ENCODE data around the gene FHOD3.

FHOD3 gene

GRCh38 chr18:36522509-36522908, 225.0 kb downstream of the FHOD3 start:
- DNase-seq (ENCODE audit: low read depth): no peak

GRCh38 chr18:36525913-36526312, 228.4 kb downstream of the FHOD3 start:
- DNase-seq (ENCODE audit: low read depth): no peak

GRCh38 chr18:36526611-36527010, 229.1 kb downstream of the FHOD3 start:
- no peak for DNase-seq (ENCODE audit: low read depth)

GRCh38 chr18:36527051-36527450, 229.5 kb downstream of the FHOD3 start:
- DNase-seq (ENCODE audit: low read depth): no peak

DNA sequence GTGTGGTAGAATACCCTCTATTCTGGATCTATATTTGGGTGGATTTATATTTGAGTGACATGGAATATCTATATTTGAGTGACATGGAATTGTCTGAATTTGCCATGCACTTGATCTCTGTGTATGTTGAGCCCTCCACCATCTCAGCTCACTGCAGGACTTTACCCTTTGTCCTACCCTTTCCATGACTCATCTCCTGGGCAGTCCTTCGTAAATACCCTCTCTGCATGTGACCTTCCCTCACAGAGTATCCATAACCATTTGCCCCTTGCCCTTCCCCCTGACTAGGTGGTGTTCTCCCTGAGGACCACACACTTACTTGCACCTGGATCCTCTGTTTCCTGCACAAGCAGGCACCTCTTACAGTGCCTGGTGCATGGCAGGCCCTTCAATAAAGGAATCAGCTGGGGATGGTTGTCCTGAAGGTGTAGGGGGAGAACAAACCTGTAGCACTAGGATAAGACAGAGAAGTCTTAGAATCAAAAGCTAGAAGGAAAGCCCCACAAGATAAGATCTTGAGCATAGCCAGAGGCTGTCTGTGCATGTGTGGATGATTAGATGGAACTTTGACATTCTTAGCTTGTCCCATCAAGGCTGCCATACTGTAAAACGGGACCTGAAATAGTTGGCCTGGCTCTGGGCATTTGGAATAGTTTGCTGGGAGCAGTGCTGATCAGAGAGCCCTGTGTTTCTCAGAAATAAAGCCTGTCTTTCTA, 230.4 kb downstream of the FHOD3 start:
- no peak for DNase-seq (ENCODE audit: low read depth)

GRCh38 chr18:36529747-36530146, 232.2 kb downstream of the FHOD3 start:
- no peak for DNase-seq (ENCODE audit: low read depth)

DNA sequence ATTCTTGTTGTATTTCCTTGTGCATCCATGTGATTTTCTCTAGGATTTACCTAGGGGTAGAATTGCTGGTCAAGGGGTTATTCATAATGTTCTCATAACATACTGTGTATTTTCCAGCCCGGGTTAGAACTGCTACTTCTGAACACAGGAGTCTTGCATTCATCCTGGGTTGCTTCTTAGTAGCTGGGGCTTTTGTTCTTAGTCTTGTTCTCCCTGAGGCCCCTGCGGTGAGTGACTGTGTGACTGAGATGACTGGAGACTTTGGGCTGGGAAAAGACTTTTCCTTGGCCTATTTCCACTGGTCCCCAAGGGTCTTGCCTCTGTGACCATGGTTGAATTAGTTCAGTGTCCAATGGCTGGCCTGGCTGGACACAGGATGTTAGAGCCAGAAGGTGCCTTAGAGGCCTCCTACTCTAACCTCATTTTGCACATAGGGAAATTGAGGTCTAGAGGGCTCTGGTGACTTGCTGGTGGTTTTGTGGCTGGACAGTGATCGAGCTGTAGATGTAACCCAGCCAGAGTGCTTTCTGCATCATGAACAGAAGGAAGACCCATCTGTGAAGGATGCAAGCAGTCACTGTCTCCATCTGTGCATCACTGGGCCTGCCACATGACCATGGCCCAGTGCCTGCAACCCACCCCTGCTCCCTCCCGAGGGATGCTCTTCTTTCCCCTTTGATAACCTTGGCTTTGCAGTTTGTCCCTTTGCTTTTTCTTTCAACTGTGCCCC, 233.3 kb downstream of the FHOD3 start:
- DNase-seq (ENCODE audit: low read depth): no peak

GRCh38 chr18:36531636-36532035, 234.1 kb downstream of the FHOD3 start:
- DNase-seq (ENCODE audit: low read depth): no peak

- no peak for DNase-seq (ENCODE audit: low read depth)
Measured at GRCh38 chr18:36532394-36532793, 234.9 kb downstream of the FHOD3 start.

GRCh38 chr18:36532815-36533214, 235.3 kb downstream of the FHOD3 start:
- no peak for DNase-seq (ENCODE audit: low read depth)

- no peak for DNase-seq (ENCODE audit: low read depth)
Measured at GRCh38 chr18:36533446-36534153, 236.1 kb downstream of the FHOD3 start.

DNA sequence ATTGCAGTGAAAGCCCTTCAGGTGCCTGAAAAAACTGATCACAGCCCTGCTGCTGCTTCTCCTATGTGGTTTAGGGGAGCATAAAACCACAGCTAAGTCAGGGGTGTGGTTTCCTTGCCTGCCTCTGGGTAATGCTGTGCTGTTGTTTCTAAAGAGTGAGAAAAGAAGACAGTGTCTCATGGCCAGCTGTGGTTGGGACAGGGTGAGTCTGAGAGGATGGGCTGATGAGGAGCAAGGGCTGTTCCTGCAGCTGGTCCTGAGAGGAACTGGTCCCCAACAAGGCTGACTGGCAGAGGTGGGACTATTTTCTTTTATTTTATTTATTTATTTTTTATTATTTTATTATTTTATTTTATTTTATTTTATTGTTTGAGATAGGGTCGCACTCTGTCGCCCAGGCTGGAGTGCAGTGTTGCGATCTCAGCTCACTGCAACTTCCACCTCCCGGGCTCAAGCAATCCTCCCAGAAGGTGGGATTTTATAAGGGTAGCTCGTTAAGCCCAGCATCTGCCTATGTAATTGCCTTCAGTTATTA, 236.7 kb downstream of the FHOD3 start:
- no peak for DNase-seq (ENCODE audit: low read depth)

DNA sequence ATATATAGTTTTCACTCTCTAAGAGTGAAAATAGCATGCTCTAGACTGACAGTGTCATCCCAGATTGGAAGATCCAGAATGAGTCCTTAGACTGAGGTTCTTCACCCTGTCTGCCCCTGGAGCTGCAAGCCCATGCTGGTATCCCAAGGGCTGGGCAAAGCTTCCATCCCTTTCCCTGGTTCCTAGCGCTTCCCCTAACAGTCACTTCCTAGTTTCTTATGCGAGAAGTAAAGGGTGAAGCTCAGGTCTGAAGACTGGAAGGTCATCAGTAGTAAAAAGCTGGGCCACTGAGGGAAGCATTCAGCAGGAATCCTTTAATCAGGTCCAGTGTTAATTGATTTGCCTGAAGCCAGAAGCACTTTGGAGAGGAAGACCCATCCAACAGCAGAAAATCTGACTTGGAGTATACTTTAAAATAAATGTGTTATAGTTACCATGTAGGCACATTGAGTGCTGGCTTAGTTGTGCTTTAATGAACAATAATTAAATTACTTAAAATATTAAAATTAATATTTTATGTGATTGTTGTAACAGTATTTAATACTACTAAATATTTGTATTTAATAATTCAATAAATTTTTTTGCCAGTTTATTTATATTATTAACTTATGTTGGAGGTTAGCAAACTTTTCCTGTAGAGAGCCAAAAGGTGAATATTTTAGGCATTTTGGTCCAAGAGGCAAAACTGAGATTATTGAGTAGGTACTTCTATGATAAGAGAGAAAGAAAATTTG, 237.9 kb downstream of the FHOD3 start:
- DNase-seq (ENCODE audit: low read depth): no peak

GRCh38 chr18:36536426-36536825, 238.9 kb downstream of the FHOD3 start:
- DNase-seq (ENCODE audit: low read depth): no peak

GRCh38 chr18:36537289-36537688, 239.8 kb downstream of the FHOD3 start:
- DNase-seq (ENCODE audit: low read depth): no peak

GRCh38 chr18:36539674-36540231, 242.2 kb downstream of the FHOD3 start:
- DNase-seq (ENCODE audit: low read depth): no peak

DNA sequence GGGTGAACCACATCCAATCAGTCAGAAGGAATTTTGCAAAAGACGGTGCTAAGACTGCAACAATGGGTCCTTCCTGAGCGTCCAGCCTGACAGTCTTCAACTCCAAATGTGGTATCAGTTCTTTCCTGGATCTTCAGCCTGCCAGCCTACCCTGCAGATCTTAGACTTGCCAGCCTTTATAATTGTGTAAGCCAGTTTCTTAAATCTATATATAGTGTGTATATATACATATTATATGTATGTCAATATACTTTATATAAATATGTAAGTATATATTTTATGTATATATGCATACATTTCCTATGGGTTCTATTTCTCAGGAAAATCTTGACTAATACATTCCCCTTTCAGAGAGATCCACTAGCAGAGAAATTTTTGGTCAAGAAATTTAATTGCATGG, 245.5 kb downstream of the FHOD3 start:
- DNase-seq (ENCODE audit: low read depth): no peak

DNA sequence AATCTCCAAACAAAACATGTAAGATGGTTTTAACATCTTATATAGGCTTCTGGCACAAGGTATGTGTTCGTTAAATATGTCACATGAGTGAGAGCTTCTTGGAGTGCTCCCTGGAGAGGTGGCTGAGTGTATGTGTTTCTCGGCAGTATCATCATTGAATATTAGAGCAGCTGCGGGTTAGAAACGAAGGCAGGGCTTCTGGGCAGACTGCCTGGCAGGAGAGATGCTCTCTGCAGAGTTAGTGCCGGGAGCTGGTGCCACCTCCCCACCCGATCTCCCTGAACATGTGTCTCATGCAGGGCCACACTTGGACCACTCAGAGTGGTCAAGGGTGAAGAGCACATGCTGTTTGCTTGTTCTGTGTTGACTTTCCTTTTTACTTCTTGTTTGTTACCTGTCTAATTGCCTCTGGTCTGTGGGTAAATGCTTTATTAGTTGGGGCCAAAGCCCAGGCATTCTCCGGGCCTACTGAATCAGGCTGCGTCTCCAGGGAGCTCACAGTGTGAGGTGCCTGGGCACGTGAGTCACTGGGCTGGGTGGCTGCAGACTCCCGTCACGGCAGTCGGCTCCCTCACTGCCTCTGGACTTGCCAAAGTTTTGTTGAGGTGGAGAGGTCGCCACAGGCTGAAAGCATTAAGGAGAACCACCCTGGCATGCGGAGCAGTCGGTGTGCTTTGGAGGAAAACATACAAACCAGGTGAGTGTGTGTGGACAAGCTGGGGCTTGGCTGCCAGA, 246.6 kb downstream of the FHOD3 start:
- no peak for DNase-seq (ENCODE audit: low read depth)

DNA sequence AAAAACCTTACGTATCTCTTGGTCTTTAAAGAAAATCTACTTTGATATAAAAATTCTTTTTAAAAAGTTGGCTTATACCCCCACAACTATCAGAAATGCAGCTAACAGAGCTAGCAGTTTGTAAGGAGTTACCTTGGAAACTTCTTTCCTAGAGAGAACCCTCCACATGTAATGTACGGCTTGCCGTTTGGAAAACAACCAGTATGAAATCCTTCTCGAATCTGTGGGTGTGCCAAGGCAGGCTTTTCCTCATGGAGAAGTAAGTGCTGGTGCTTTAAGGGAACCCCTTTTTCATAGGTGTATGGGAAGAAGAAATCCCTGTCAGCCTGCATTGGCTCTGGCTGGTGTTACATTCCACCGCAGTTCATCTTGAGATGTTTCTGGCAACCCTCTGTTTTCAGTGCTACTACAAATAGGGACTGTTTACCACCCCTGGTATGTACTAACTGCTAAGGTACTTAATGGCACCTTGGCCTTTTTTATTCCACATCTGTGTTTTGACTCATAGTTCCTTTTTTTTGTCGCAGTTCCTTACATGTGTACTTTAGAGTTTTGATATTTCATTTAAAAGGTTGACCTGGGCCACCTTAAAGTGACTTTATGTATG, 248.4 kb downstream of the FHOD3 start:
- DNase-seq (ENCODE audit: low read depth): no peak

GRCh38 chr18:36546876-36547275, 249.4 kb downstream of the FHOD3 start:
- DNase-seq (ENCODE audit: low read depth): no peak

DNA sequence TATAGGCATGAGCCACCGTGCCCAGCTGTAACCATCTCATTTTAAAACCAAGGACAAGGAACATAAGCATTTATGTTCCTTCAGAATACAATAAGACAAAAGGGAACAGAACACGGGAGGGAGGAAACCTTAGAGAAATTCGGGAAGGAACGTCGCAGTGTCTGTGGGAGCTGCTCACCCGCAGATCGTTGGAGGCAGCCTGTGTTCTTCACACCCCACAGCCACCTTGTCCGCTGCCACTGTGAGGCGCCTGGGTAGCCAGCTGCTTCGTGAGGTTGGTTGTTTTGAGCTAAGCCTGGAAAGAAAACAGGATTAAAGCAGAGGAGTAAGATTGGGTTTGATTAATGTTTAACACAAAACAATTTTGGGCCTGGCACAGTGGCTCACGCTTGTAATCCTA, 250.0 kb downstream of the FHOD3 start:
- DNase-seq (ENCODE audit: low read depth): no peak

Data from HS-5 (cell line).